ENCODE measurements around the gene LIMS2. TPM values are rescaled to one million over a fixed set of nuclear protein-coding genes. Genes with fewer than 3 reads are reported as not detected.
A peak's percentile ranks its signal among the peaks of the same experiment; 100 is the strongest.

LIMS2 gene
- total RNA-seq, 3 donors from 2014 or later = 9.5 to 27.9 (median 19.4) TPM

DNA sequence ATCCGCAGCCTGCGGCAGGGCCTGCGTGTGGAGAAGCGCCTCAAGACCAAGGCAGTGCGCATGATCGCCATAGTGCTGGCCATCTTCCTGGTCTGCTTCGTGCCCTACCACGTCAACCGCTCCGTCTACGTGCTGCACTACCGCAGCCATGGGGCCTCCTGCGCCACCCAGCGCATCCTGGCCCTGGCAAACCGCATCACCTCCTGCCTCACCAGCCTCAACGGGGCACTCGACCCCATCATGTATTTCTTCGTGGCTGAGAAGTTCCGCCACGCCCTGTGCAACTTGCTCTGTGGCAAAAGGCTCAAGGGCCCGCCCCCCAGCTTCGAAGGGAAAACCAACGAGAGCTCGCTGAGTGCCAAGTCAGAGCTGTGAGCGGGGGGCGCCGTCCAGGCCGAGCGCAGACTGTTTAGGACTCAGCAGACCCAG, 23.9 kb downstream of the LIMS2 start:
- no peak for TF ChIP-seq POLR2AphosphoS5 (IDR thresholded peaks at IDR 0.05)
- TF ChIP-seq, protein P1, sequence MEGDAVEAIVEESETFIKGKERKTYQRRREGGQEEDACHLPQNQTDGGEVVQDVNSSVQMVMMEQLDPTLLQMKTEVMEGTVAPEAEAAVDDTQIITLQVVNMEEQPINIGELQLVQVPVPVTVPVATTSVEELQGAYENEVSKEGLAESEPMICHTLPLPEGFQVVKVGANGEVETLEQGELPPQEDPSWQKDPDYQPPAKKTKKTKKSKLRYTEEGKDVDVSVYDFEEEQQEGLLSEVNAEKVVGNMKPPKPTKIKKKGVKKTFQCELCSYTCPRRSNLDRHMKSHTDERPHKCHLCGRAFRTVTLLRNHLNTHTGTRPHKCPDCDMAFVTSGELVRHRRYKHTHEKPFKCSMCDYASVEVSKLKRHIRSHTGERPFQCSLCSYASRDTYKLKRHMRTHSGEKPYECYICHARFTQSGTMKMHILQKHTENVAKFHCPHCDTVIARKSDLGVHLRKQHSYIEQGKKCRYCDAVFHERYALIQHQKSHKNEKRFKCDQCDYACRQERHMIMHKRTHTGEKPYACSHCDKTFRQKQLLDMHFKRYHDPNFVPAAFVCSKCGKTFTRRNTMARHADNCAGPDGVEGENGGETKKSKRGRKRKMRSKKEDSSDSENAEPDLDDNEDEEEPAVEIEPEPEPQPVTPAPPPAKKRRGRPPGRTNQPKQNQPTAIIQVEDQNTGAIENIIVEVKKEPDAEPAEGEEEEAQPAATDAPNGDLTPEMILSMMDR (IDR thresholded peaks at IDR 0.05) = no peak
- no peak for TF ChIP-seq POLR2A (IDR thresholded peaks at IDR 0.05)
- Histone ChIP-seq H3K36me3 (no peaks in the 10 kb centered on the region), H3K4me1 (no peaks in the 10 kb centered on the region), H3K9me3 (no peaks in the 10 kb centered on the region), H3K4me3 (no peak overlapping the region), H3K27me3 (no peaks in the 10 kb centered on the region), H3K27ac (peak overlapping the region in 1 of 2 donors; percentile 40)
- no peak for DNase-seq (ENCODE audit: low spot score in 2 of 2)
- intact Hi-C loops (cut with DNase I; ENCODE audit: low total_unique reads) = no loop called here

GRCh38 chr2:127650785-127651380, 24.4 kb downstream of the LIMS2 start:
- intact Hi-C loops (cut with DNase I; ENCODE audit: low total_unique reads) = no loop called here
- H3K4me3 ChIP-seq = no peak overlapping the region
- TF ChIP-seq POLR2AphosphoS5 (IDR thresholded peaks at IDR 0.05) (no peak), POLR2A (IDR thresholded peaks at IDR 0.05) (no peak)
- TF ChIP-seq, protein P1 (IDR thresholded peaks at IDR 0.05) = no peak
- no peaks in the 10 kb centered on the region for H3K36me3 ChIP-seq
- H3K4me1 ChIP-seq = no peaks in the 10 kb centered on the region
- H3K27ac ChIP-seq = peak overlapping the region in 1 of 2 donors; percentile 40
- no peaks in the 10 kb centered on the region for H3K9me3 ChIP-seq
- H3K27me3 ChIP-seq = no peaks in the 10 kb centered on the region
- DNase-seq (ENCODE audit: low spot score in 2 of 2) = no peak

DNA sequence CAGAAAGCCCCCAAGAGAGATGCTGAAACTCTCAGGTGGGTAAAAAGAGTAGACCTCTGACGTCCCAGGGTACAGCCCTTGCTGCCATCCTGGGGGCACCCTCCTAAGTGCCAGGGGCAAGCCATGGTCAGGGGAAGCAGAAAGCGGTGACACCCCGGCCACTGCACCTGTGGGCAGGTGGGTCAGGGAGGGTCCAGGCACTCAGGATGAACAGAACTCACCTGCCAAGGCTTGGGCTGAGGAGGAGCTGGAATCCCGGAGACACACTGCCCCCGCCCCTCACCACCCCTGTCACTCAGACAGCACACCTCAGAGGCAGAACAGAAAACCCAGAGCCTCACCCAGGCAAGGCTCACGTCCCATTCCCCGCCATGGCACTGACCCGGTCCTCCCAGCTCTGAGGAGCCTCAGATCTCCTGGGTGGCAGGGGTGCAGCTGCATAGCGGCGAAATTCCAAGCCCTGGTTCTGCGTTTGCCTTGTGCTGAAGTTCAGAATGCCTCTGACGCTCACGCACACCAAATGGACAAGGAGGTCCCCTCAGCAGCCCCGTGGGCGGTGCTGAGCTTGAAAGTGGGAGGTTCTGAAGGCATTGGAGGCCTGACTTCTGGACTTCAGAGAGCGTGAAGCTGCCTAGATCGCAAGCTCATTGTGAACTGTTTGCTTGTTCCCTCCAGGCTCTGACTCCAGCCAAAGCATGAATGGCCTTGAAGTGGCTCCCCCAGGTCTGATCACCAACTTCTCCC, 25.1 kb downstream of the LIMS2 start:
- DNase-seq (ENCODE audit: low spot score in 2 of 2) = no peak
- H3K27ac ChIP-seq = peak overlapping the region in 1 of 2 donors; percentile 40

GRCh38 chr2:127649684-127650040, 25.7 kb downstream of the LIMS2 start:
- Histone ChIP-seq H3K27ac (peak overlapping the region in 1 of 2 donors; percentile 40), H3K4me3 (peak overlapping the region in 1 of 3 donors; percentile 52), H3K36me3 (no peaks in the 10 kb centered on the region), H3K9me3 (no peaks in the 10 kb centered on the region), H3K27me3 (no peaks in the 10 kb centered on the region), H3K4me1 (no peaks in the 10 kb centered on the region)
- TF ChIP-seq, protein P1 (IDR thresholded peaks at IDR 0.05) = peak; percentile 35 to 60 (median 60)
- TF ChIP-seq POLR2AphosphoS5 (IDR thresholded peaks at IDR 0.05) = no peak
- intact Hi-C loops (cut with DNase I; ENCODE audit: low total_unique reads) = no loop called here
- peak in 1 of 2 donors; percentile 67 for DNase-seq (ENCODE audit: low spot score in 2 of 2)

More for the DNA sequence above, 25.1 kb downstream of the LIMS2 start:
- no peaks in the 10 kb centered on the region for H3K4me1 ChIP-seq
- no peaks in the 10 kb centered on the region for H3K36me3 ChIP-seq
- TF ChIP-seq POLR2AphosphoS5 (IDR thresholded peaks at IDR 0.05) = no peak
- TF ChIP-seq POLR2A (IDR thresholded peaks at IDR 0.05) = no peak
- TF ChIP-seq, protein P1 (IDR thresholded peaks at IDR 0.05) = no peak
- H3K27me3 ChIP-seq = no peaks in the 10 kb centered on the region
- intact Hi-C loops (cut with DNase I; ENCODE audit: low total_unique reads) = no loop called here
- peak overlapping the region in 1 of 3 donors; percentile 52 for H3K4me3 ChIP-seq
- no peaks in the 10 kb centered on the region for H3K9me3 ChIP-seq

DNA sequence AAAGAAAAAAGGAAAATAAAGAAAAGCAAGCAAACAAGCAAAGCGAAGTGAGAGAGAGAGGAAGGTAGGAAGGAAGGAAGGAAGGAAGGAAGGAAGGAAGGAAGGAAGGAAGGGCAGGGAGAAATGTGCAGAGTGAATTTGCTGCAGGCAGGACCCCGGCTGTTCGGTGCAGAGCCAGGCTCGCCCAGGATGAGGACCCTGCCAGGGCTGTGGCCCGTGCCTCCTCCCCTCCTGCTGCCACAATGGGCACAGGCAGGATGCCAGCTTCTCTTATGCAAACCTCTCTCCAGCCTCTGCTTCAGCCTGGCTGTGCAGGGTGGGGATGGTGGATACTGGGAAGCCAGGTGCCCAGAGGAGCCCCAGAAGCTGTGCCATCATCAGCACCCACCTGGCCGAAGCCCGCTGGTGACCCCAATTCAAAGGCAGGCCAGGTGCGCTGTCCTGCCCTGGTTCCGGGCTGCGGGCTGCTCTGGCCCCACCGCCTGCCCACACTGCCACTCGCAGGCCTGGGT, 26.2 kb downstream of the LIMS2 start:
- TF ChIP-seq POLR2AphosphoS5 (IDR thresholded peaks at IDR 0.05) (no peak), POLR2A (IDR thresholded peaks at IDR 0.05) (no peak)
- TF ChIP-seq, protein P1 (IDR thresholded peaks at IDR 0.05) = no peak

More for the DNA sequence above, 26.2 kb downstream of the LIMS2 start:
- no peak for DNase-seq (ENCODE audit: low spot score in 2 of 2)
- H3K27me3 ChIP-seq = no peaks in the 10 kb centered on the region
- no peaks in the 10 kb centered on the region for H3K36me3 ChIP-seq
- H3K4me1 ChIP-seq = no peaks in the 10 kb centered on the region
- no peaks in the 10 kb centered on the region for H3K9me3 ChIP-seq
- H3K27ac ChIP-seq = peak overlapping the region in 1 of 2 donors; percentile 40
- no peak overlapping the region for H3K4me3 ChIP-seq
- intact Hi-C loops (cut with DNase I; ENCODE audit: low total_unique reads) = no loop called here

All from breast epithelium (tissue), 4 donors.